ENCODE results near the gene TUBB. TPM values are rescaled to one million over a fixed set of nuclear protein-coding genes. Genes with fewer than 3 reads are reported as not detected.

TUBB gene
- total RNA-seq, 2 experiments from 2014 or later = 1,244 to 1,346 TPM

DNA sequence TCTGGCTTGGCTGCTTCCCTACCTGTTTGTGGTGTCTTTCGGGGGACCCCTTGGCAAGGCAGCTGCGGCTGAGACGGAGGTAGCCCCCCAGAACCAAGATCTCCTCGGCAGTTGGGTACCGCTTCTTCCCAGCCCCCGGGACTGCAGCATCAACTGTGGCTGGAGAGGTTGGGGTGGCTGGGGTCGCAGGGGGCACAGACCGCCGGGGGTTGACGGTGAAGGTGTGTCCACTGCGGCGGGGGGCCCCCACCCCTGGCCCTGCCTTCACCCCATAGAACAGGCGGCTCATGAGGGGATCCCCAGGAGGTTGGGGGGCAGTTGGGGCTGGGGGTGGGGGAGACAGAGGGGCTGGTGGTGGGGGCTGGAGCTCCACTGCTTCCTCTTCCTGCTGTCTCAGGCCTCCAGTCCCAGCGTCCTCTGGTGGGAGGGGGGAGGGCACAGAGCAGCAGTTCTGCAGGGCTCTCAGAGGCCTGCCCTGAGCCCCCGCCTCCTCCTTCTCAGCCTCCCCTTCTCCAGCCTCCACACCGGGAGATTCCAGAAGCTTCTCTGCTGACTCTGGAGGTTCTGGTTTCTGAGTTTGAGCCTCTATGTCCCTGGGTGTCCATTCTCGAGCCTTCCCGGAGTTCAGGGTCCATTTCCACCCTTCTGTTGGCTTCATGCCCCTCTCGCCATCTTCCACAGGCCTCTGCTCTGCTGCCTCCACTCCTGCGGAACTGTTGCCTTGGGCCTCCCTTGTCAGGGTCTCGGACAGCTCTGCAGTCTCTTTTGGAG, 35.6 kb upstream of the TUBB start:
- Histone ChIP-seq H3K36me3 (ENCODE audit: insufficient read depth, low read length) (peaks cover 64% of the 10 kb centered on the region), H4K20me1 (ENCODE audit: insufficient read depth, low read length) (peaks cover 13% of the 10 kb centered on the region; the same call in 1 of the 2 replicates), H3K4me1 (ENCODE audit: insufficient read depth, low read length, poor library complexity, severe bottlenecking) (peaks cover 43% of the 10 kb centered on the region), H3K9me2 (ENCODE audit: insufficient read depth, low read length) (no peaks in the 10 kb centered on the region), H3K27ac (ENCODE audit: low read depth, low read length, poor library complexity, severe bottlenecking) (peak overlapping the region; percentile 95), H3K79me2 (ENCODE audit: insufficient read depth, low read depth, low read length) (peaks cover 92% of the 10 kb centered on the region), H2AFZ (ENCODE audit: low read length) (no peak overlapping the region), H3K4me2 (ENCODE audit: low read length) (peak overlapping the region; percentile 99), H3K9me3 (ENCODE audit: low read length) (no peaks in the 10 kb centered on the region), H3K4me3 (ENCODE audit: low read depth, low read length, poor library complexity, severe bottlenecking) (peak overlapping the region; percentile 95)
- POLR2A ChIA-PET = interaction anchor here (0.8 to 2.7 kb wide), 4 partner anchors 9 to 38 kb away, joined by 4 to 14 read pairs (median 5); partner anchors contain the start of genes MDC1 and TUBB
- intact Hi-C loops (cut with micrococcal nuclease; ENCODE audit: unreplicated experiment) = loop anchor here (5.0 to 10.0 kb wide), 2 partner anchors 67 to 810 kb away; partner anchors contain the start of genes MICB, MRPS18B and PPP1R10
- no TSS peak for BruUV-seq (replicated peaks)
- DNase-seq (ENCODE audit: low spot score) = peak; percentile 71
- TF ChIP-seq EZH2phosphoT487 (IDR thresholded peaks at IDR 0.05; ENCODE audit: borderline replicate concordance, low read depth, low read length) = no peak
- TF ChIP-seq, protein P1, sequence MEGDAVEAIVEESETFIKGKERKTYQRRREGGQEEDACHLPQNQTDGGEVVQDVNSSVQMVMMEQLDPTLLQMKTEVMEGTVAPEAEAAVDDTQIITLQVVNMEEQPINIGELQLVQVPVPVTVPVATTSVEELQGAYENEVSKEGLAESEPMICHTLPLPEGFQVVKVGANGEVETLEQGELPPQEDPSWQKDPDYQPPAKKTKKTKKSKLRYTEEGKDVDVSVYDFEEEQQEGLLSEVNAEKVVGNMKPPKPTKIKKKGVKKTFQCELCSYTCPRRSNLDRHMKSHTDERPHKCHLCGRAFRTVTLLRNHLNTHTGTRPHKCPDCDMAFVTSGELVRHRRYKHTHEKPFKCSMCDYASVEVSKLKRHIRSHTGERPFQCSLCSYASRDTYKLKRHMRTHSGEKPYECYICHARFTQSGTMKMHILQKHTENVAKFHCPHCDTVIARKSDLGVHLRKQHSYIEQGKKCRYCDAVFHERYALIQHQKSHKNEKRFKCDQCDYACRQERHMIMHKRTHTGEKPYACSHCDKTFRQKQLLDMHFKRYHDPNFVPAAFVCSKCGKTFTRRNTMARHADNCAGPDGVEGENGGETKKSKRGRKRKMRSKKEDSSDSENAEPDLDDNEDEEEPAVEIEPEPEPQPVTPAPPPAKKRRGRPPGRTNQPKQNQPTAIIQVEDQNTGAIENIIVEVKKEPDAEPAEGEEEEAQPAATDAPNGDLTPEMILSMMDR (conservative IDR thresholded peaks at IDR 0.05; ENCODE audit: low read length) = no peak
- CTCF ChIA-PET (ENCODE audit: unreplicated experiment) = interaction anchor here (0.6 to 1.0 kb wide), 2 partner anchors 39 to 143 kb away, joined by 3 read pairs; no protein-coding TSS in a partner anchor

DNA sequence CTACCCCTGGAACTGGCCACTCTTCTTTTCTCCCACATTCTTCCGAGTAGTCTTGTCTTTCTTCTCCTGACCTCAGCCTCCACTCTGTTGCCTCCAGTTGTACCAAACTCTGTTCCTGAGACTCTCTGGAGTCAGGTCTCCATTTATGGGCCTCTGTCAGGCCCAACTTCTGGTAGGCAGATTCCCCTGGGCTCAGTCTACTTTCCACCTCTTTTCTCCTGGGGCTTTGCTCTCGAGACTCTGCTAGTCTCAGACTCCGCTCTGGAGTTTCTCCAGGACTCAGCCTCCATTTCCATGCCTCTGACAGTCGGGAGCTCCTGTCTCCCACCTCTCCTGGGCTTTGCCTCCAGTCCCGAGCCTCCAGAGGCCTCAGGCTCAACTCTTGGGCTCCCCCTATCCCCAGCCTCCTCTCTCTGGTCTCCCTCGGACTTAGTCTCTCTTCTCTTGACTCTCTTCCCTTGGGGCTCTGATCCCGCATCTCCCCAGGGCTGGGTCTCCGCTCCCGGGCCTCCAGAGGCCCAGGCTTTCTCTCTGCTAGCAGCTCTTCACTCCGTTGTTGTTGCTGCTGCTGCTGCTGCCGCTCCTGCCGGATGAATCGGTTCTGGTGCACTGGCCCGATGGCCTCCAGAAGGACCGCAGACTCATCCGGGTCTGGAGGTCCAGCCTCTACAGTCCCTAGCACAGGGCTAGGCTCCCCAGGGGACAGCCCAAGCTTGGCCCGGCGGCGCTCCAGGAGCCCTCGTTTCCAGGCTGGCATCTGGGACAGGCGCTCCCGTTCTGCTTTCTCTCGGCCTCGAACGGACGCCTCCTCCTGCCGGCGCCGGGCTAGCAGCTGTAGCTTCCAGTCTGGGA, 34.8 kb upstream of the TUBB start:
- Histone ChIP-seq H3K27ac (ENCODE audit: low read depth, low read length, poor library complexity, severe bottlenecking) (peak overlapping the region; percentile 95), H3K4me3 (ENCODE audit: low read depth, low read length, poor library complexity, severe bottlenecking) (peak overlapping the region; percentile 95), H3K4me1 (ENCODE audit: insufficient read depth, low read length, poor library complexity, severe bottlenecking) (peaks cover 41% of the 10 kb centered on the region), H3K36me3 (ENCODE audit: insufficient read depth, low read length) (peaks cover 56% of the 10 kb centered on the region), H3K9me3 (ENCODE audit: low read length) (no peaks in the 10 kb centered on the region), H3K79me2 (ENCODE audit: insufficient read depth, low read depth, low read length) (peaks cover 92% of the 10 kb centered on the region), H3K4me2 (ENCODE audit: low read length) (peak overlapping the region; percentile 99), H3K9me2 (ENCODE audit: insufficient read depth, low read length) (no peaks in the 10 kb centered on the region), H4K20me1 (ENCODE audit: insufficient read depth, low read length) (peaks cover 13% of the 10 kb centered on the region; the same call in 1 of the 2 replicates), H2AFZ (ENCODE audit: low read length) (no peak overlapping the region)
- no TSS peak for BruUV-seq (replicated peaks)
- ChIA-PET CTCF (ENCODE audit: unreplicated experiment) (interaction anchor here (0.6 to 1.0 kb wide), 2 partner anchors 38 to 144 kb away, joined by 3 read pairs; no protein-coding TSS in a partner anchor), POLR2A (interaction anchor here (1.0 to 2.7 kb wide), 3 partner anchors 31 to 37 kb away, joined by 4 to 14 read pairs (median 5); partner anchors contain the start of genes MDC1 and TUBB)
- intact Hi-C loops (cut with micrococcal nuclease; ENCODE audit: unreplicated experiment) = loop anchor here (5.0 to 10.0 kb wide), 2 partner anchors 68 to 809 kb away; partner anchors contain the start of genes MICB, MRPS18B and PPP1R10
- TF ChIP-seq, protein P1 (conservative IDR thresholded peaks at IDR 0.05; ENCODE audit: low read length) = peak; percentile 74
- TF ChIP-seq EZH2phosphoT487 (IDR thresholded peaks at IDR 0.05; ENCODE audit: borderline replicate concordance, low read depth, low read length) = no peak
- DNase-seq (ENCODE audit: low spot score) = peak; percentile 54

All from OCI-LY7 (cell line).